WERI-Rb-1 (cell line): ENCODE results near the gene BPI.

Source experiments
- DNase-seq: peaks from one replicate; pipeline ENCODE4 v3.0.0-alpha.2; 2020
- H3K27ac ChIP-seq: fragments of 250-450 bp; sonication (Bioruptor Pico); 2 replicates; pipeline ENCODE4 v1.5.1; 2020; ENCODE audit warnings: mild to moderate bottlenecking, moderate library complexity
- H3K27me3 ChIP-seq: fragments of 250-450 bp; sonication (Bioruptor Pico); 2 replicates; pipeline ENCODE4 v1.5.1; 2021; ENCODE audit warnings: mild to moderate bottlenecking, low read depth, moderate library complexity; ENCODE audit not compliant: insufficient read depth, severe bottlenecking
- H3K36me3 ChIP-seq: fragments of 250-450 bp; sonication (Bioruptor Pico); 2 replicates; pipeline ENCODE4 v1.5.1; 2020; ENCODE audit warnings: mild to moderate bottlenecking, moderate library complexity
- H3K4me3 ChIP-seq: 2 replicates; pipeline ENCODE4 v1.5.1; 2011; ENCODE audit warnings: low read depth, mild to moderate bottlenecking, control low read depth, low read length
- H3K9me3 ChIP-seq: fragments of 250-450 bp; sonication (Bioruptor Pico); 2 replicates; pipeline ENCODE4 v1.5.1; 2021; ENCODE audit warnings: mild to moderate bottlenecking, moderate library complexity; ENCODE audit not compliant: severe bottlenecking
- TF ChIP-seq, protein P1 (sequence below): IDR thresholded peaks from 2 replicates; pipeline ENCODE4 v1.5.1; 2011; ENCODE audit warnings: low read depth, mild to moderate bottlenecking, control low read depth, inconsistent platforms, low read length

Gene BPI

DNA sequence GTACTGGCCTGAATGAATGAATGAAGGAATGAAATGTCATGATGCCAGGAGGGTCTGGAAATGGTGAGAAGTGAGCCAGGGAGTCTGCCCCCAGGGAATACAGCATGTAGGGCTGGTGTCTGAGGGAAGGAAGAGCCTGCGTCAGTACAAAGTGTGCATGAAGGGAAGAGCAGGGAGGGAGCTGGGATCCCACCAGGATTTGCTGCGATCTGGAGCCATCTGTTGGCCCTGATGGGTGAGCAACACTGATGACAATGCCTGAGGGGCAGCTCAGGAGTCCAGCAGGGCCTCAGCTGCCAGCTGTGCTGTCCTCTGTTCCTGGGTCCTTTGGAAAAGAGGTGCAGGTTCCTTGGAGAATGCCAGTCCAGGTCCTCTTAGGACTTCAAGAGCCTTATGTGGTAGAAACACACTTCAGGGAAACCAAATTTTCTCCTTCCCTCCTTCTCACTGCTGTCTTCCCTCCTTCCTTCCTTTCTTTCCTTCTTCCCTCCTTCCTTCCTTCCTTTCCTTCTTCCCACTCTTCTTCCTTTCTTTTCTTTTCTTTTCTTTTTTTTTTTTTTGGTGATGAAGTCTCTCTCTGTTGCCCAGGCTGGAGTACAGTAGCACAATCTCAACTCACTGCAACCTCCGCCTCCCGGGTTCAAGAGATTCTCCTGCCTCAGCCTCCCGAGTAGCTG is 11.5 kb downstream of the BPI start:
- peak; percentile 79 for DNase-seq
- Histone ChIP-seq H3K27ac (no peak overlapping the region), H3K27me3 (no peaks in the 10 kb centered on the region), H3K4me3 (no peak overlapping the region), H3K9me3 (peaks cover 3% of the 10 kb centered on the region), H3K36me3 (no peaks in the 10 kb centered on the region)
- TF ChIP-seq, protein P1, sequence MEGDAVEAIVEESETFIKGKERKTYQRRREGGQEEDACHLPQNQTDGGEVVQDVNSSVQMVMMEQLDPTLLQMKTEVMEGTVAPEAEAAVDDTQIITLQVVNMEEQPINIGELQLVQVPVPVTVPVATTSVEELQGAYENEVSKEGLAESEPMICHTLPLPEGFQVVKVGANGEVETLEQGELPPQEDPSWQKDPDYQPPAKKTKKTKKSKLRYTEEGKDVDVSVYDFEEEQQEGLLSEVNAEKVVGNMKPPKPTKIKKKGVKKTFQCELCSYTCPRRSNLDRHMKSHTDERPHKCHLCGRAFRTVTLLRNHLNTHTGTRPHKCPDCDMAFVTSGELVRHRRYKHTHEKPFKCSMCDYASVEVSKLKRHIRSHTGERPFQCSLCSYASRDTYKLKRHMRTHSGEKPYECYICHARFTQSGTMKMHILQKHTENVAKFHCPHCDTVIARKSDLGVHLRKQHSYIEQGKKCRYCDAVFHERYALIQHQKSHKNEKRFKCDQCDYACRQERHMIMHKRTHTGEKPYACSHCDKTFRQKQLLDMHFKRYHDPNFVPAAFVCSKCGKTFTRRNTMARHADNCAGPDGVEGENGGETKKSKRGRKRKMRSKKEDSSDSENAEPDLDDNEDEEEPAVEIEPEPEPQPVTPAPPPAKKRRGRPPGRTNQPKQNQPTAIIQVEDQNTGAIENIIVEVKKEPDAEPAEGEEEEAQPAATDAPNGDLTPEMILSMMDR, result peak; percentile 80

DNA sequence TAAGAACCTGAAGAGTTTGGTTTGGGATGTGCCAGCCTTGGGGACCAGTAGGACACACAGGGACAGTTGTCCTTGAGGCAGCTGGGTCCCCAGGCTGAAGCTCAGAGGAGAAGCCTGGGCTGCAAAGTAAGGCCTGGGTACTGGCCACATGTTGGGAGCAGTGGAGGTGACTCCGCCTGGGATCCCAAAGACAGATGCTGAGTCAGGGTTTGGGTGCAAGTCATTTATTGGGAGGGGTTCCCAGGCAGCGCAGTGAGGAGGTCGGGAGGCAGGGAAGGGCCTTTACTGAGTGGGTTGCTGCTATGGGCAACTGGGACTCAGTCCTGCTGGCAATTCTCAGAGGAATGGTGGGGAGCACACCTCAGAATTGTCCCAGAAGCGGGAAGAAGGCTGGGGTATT is 12.4 kb downstream of the BPI start:
- Histone ChIP-seq H3K9me3 (peaks cover 3% of the 10 kb centered on the region), H3K36me3 (no peaks in the 10 kb centered on the region), H3K27ac (no peak overlapping the region), H3K4me3 (no peak overlapping the region), H3K27me3 (no peaks in the 10 kb centered on the region)
- DNase-seq, result no peak
- TF ChIP-seq, protein P1, result no peak

DNA sequence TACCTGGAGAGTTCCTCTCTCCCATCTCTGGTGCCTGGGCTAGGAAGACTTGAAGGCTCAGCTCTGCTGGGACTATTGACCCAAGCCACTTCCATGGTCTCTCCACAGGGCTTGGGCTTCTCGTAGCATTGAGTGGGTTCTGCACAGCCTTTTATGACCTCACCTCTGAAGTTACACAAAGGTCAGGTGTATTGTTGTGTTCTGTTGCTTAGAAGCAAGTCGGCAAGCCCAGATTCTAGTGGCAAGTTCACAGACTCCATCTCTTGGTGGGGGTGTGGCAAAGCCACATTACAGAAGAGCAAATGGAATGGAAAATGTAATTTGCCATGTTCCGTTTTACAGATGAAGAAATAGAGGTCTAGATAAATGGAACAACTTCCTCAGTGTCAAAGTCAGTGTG is 13.5 kb downstream of the BPI start:
- TF ChIP-seq, protein P1, result no peak

DNA sequence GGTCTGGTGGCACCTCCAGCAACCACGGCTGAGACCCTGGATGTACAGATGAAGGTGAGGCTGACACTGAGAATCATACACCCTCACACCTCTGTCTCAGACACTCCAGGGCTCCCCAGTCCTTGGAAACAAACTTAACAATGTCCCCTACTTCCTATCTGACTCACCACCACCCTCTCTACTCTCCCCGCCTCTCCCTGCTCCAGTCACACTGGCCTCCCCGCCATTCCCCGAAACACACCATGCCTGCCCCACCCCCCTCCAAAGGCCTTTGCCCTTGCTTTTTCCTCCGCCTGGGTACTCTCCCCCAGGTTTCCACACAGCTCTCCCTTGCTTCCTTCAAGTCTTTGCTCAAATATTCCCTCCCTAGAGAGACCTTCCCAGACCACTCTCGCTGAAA is 16.3 kb downstream of the BPI start:
- Histone ChIP-seq H3K4me3 (no peak overlapping the region), H3K27ac (no peak overlapping the region), H3K9me3 (no peaks in the 10 kb centered on the region), H3K27me3 (no peaks in the 10 kb centered on the region), H3K36me3 (no peaks in the 10 kb centered on the region)
- no peak for DNase-seq
- TF ChIP-seq, protein P1, result no peak

More for the DNA sequence above, 13.5 kb downstream of the BPI start:
- Histone ChIP-seq H3K27ac (no peak overlapping the region), H3K27me3 (no peaks in the 10 kb centered on the region), H3K4me3 (no peak overlapping the region), H3K36me3 (no peaks in the 10 kb centered on the region), H3K9me3 (peaks cover 3% of the 10 kb centered on the region)
- no peak for DNase-seq

DNA sequence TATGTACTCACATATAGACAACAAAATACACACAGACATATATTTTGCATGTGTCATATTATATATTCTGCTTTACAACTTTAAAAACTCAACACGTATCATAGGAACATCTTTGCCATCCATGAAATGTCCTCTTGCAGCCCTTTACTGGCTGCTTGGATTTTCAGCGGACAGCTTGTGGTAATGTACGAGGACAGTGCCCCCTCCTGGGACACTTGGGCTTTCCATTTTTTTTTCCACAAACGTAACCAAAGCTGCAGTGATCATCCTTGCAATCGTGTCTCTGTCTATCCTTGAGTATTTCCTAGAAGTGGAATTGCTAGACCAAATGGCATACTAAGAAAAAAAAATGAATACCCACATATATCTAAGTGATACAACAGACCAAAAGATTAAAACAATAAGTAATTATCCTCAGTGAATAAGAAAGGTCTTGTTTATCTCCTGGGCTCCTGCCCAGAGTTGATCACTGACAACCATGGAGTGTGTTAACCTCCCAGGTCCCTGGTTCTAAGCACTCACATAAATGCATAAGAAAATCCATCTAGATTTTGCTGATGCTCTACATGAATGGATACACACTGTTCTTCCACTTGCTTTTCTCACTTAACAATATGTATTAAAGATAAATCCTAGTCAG is 18.1 kb downstream of the BPI start:
- Histone ChIP-seq H3K9me3 (no peaks in the 10 kb centered on the region), H3K27me3 (no peaks in the 10 kb centered on the region), H3K27ac (no peak overlapping the region), H3K4me3 (no peak overlapping the region), H3K36me3 (no peaks in the 10 kb centered on the region)
- TF ChIP-seq, protein P1, result peak; percentile 78
- peak; percentile 65 for DNase-seq
